Measurements from ENCODE around the gene MKNK1.

MKNK1 gene

DNA sequence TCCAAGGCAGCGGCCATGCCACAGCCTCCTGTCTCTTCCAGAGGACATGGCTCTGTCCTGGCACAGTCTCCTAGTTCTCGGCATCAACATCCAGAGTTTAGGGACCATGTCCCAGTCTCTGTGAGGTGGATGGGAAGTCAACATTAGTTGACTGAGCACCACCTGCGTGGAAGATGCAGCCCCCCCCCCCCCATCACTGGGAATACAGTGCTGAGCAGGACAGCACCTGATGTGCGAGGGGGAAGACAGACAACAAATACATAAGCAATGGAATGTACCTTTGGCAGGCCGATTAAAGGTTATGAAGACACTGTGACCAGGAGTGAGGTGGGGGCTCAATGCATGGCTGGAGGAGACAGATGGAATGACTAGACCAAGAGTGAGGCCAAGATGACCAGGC, 79.2 kb downstream of the MKNK1 start:
- Histone ChIP-seq H3K27me3 (ENCODE audit: low read length) (no peaks in the 10 kb centered on the region), H3K36me3 (ENCODE audit: low read length) (no peaks in the 10 kb centered on the region), H3K9me2 (replicated peaks; ENCODE audit: insufficient read depth, low read length) (no peaks in the 10 kb centered on the region), H3K4me3 (ENCODE audit: insufficient read depth, low read length, poor library complexity, severe bottlenecking) (no peak overlapping the region), H3K9ac (ENCODE audit: low read length) (no peak overlapping the region), H3F3A (ENCODE audit: insufficient read depth) (no peaks in the 10 kb centered on the region), H3K9me3 (ENCODE audit: insufficient read depth, low read length) (no peaks in the 10 kb centered on the region), H4K20me1 (ENCODE audit: low read depth, low read length) (no peaks in the 10 kb centered on the region), H2AFZ (ENCODE audit: low read depth, low read length, severe bottlenecking) (no peak overlapping the region), H3K4me2 (ENCODE audit: low read depth, low read length, poor library complexity, severe bottlenecking) (no peak overlapping the region), H3K79me2 (ENCODE audit: insufficient read depth, low read length) (no peaks in the 10 kb centered on the region), H3K27ac (ENCODE audit: low read depth, low read length) (no peak overlapping the region)
- TF ChIP-seq EZH2phosphoT487 (conservative IDR thresholded peaks at IDR 0.05; ENCODE audit: low read length), result no peak
- TF ChIP-seq CTCF (IDR thresholded peaks at IDR 0.05; ENCODE audit: insufficient read depth, low read length, poor library complexity, severe bottlenecking), result no peak

- H3F3A ChIP-seq (ENCODE audit: insufficient read depth), result no peaks in the 10 kb centered on the region
- no peaks in the 10 kb centered on the region for H3K27me3 ChIP-seq (ENCODE audit: low read length)
- no peaks in the 10 kb centered on the region for H3K79me2 ChIP-seq (ENCODE audit: insufficient read depth, low read length)
- H3K36me3 ChIP-seq (ENCODE audit: low read length), result no peaks in the 10 kb centered on the region
- TF ChIP-seq CTCF (IDR thresholded peaks at IDR 0.05; ENCODE audit: insufficient read depth, low read length, poor library complexity, severe bottlenecking) (no peak), EZH2phosphoT487 (conservative IDR thresholded peaks at IDR 0.05; ENCODE audit: low read length) (no peak)
- no peaks in the 10 kb centered on the region for H4K20me1 ChIP-seq (ENCODE audit: low read depth, low read length)
- H2AFZ ChIP-seq (ENCODE audit: low read depth, low read length, severe bottlenecking), result no peak overlapping the region
- H3K27ac ChIP-seq (ENCODE audit: low read depth, low read length), result no peak overlapping the region
- H3K9ac ChIP-seq (ENCODE audit: low read length), result no peak overlapping the region
- H3K4me2 ChIP-seq (ENCODE audit: low read depth, low read length, poor library complexity, severe bottlenecking), result no peak overlapping the region
- no peak overlapping the region for H3K4me3 ChIP-seq (ENCODE audit: insufficient read depth, low read length, poor library complexity, severe bottlenecking)
- no peaks in the 10 kb centered on the region for H3K9me2 ChIP-seq (replicated peaks; ENCODE audit: insufficient read depth, low read length)
- no peaks in the 10 kb centered on the region for H3K9me3 ChIP-seq (ENCODE audit: insufficient read depth, low read length)
Observed at GRCh38 chr1:46523496-46524353, 80.3 kb downstream of the MKNK1 start.

- TF ChIP-seq CTCF (IDR thresholded peaks at IDR 0.05; ENCODE audit: insufficient read depth, low read length, poor library complexity, severe bottlenecking), result no peak
- TF ChIP-seq EZH2phosphoT487 (conservative IDR thresholded peaks at IDR 0.05; ENCODE audit: low read length), result no peak
- H3K4me3 ChIP-seq (ENCODE audit: insufficient read depth, low read length, poor library complexity, severe bottlenecking), result no peak overlapping the region
- no peak overlapping the region for H3K4me2 ChIP-seq (ENCODE audit: low read depth, low read length, poor library complexity, severe bottlenecking)
- H3K9me3 ChIP-seq (ENCODE audit: insufficient read depth, low read length), result no peaks in the 10 kb centered on the region
- no peak overlapping the region for H3K9ac ChIP-seq (ENCODE audit: low read length)
- H3K79me2 ChIP-seq (ENCODE audit: insufficient read depth, low read length), result no peaks in the 10 kb centered on the region
- no peaks in the 10 kb centered on the region for H4K20me1 ChIP-seq (ENCODE audit: low read depth, low read length)
- no peaks in the 10 kb centered on the region for H3F3A ChIP-seq (ENCODE audit: insufficient read depth)
- H3K9me2 ChIP-seq (replicated peaks; ENCODE audit: insufficient read depth, low read length), result no peaks in the 10 kb centered on the region
- no peaks in the 10 kb centered on the region for H3K27me3 ChIP-seq (ENCODE audit: low read length)
- H2AFZ ChIP-seq (ENCODE audit: low read depth, low read length, severe bottlenecking), result no peak overlapping the region
- H3K27ac ChIP-seq (ENCODE audit: low read depth, low read length), result no peak overlapping the region
- H3K36me3 ChIP-seq (ENCODE audit: low read length), result no peaks in the 10 kb centered on the region
Observed at GRCh38 chr1:46522969-46523320, 81.1 kb downstream of the MKNK1 start.
